K562 (cell line): ENCODE results near the gene PDGFC. TPM values are rescaled to one million over a fixed set of nuclear protein-coding genes. Genes with fewer than 3 reads are reported as not detected.

ENCODE experiments used
- ATAC-seq: fragments of 200-7000 bp; cut with Tn5 transposase; 3 replicates; pipeline ENCODE4 v1.9.1; 2020; ENCODE audit warnings: moderate library complexity
- BruUV-seq: library from RNA; stranded (reverse); fragments of 400-500 nt; replicated peaks from 2 replicates; lab custom pipeline; 2021; lab: Mats Ljungman, UMichigan
- CTCF ChIA-PET: fragments of 300-600 bp; formaldehyde crosslinking; extraction: SDS; loops from one replicate; lab custom pipeline; 2021; ENCODE audit warnings: low intra/inter-chr PET ratio; lab: Yijun Ruan, JAX
- POLR2A ChIA-PET: fragments of 300-600, 350-650 bp; sonication (Branson Sonifier 250); formaldehyde crosslinking; extraction: SDS; loops from one replicate; lab custom pipeline; 2021; ENCODE audit warnings: antibody characterized with exemption, inconsistent platforms; lab: Yijun Ruan, JAX
- DNase-seq, 4 experiments: peaks; one replicate each; pipeline versions ENCODE4 v3.0.0 to v3.0.0-alpha.2; 2011 to 2018; ENCODE audit warnings: low spot score in 3 of 4, mixed read lengths in 3 of 4; ENCODE audit errors: extremely low read depth in 1 of 4
- FAIRE-seq: peaks from 2 replicates; lab custom pipeline; 2011; peaks lifted over from hg19 to GRCh38; lab: Jason Lieb, UNC
- H2AFZ ChIP-seq: 2 replicates; pipeline ENCODE4 v1.6.0; 2011; ENCODE audit warnings: low read depth, low read length, control low read depth, inconsistent platforms
- H3K27ac ChIP-seq: fragments of 200-600 bp; 3 replicates; pipeline ENCODE4 v1.8.0; 2011; ENCODE audit warnings: low read depth, mild to moderate bottlenecking, control low read depth, inconsistent platforms, low read length, moderate library complexity, mixed read lengths; ENCODE audit errors: extremely low read depth
- H3K27me3 ChIP-seq, 2 experiments: fragments of 300-600 bp in 1 of 2; 2 replicates in 1 of 2; 3 replicates in 1 of 2; pipeline versions ENCODE4 v1.6.0 to v1.8.0; 2011; ENCODE audit warnings: inconsistent platforms in 2 of 2, low read length in 2 of 2, mild to moderate bottlenecking in 1 of 2, mixed read lengths in 1 of 2, moderate library complexity in 1 of 2; ENCODE audit not compliant: control insufficient read depth in 2 of 2, insufficient read depth in 2 of 2
- H3K36me3 ChIP-seq: fragments of 300-600 bp; 3 replicates; pipeline ENCODE4 v1.8.0; 2011; ENCODE audit warnings: mild to moderate bottlenecking, low read length, inconsistent platforms; ENCODE audit not compliant: control insufficient read depth, insufficient read depth
- H3K4me1 ChIP-seq, 2 experiments: fragments of 200-600 bp in 1 of 2; replicated peaks in 1 of 2; 2 replicates in 1 of 2; 3 replicates in 1 of 2; pipeline versions ENCODE4 v1.5.1 to v1.8.0; 2011; ENCODE audit warnings: inconsistent platforms in 2 of 2, low read length in 2 of 2, mild to moderate bottlenecking in 1 of 2, mixed read lengths in 1 of 2, moderate library complexity in 1 of 2; ENCODE audit not compliant: control insufficient read depth in 2 of 2, insufficient read depth in 2 of 2
- H3K4me2 ChIP-seq: 2 replicates; pipeline ENCODE4 v1.6.1; 2011; ENCODE audit warnings: low read length, control low read depth, inconsistent platforms, mixed read lengths; ENCODE audit not compliant: insufficient read depth
- H3K4me3 ChIP-seq: fragments of 200-600 bp; sonication (generic), shearing (Covaris generic); 2 replicates; pipeline ENCODE4 v1.5.1; 2016; ENCODE audit warnings: control low read depth, inconsistent platforms
- H3K79me2 ChIP-seq: fragments of 200-600 bp; 3 replicates; pipeline ENCODE4 v1.8.0; 2011; ENCODE audit warnings: low read length, inconsistent platforms; ENCODE audit not compliant: control insufficient read depth, insufficient read depth
- H3K9ac ChIP-seq, 2 experiments: 2 replicates each; pipeline versions ENCODE4 v1.6.0 to v1.6.1; 2011; ENCODE audit warnings: low read depth in 2 of 2, low read length in 2 of 2, control low read depth in 1 of 2, inconsistent platforms in 1 of 2, mild to moderate bottlenecking in 1 of 2, mixed read lengths in 1 of 2; ENCODE audit not compliant: insufficient read depth in 1 of 2
- H3K9me1 ChIP-seq: one replicate; pipeline ENCODE4 v1.6.0; 2011; ENCODE audit warnings: inconsistent platforms, mild to moderate bottlenecking, low read length, moderate library complexity; ENCODE audit not compliant: control insufficient read depth, insufficient read depth
- H3K9me3 ChIP-seq: replicated peaks from 2 replicates; pipeline ENCODE4 v1.5.1; 2011; ENCODE audit warnings: low read depth, low read length, inconsistent platforms; ENCODE audit not compliant: control insufficient read depth, insufficient read depth
- H4K20me1 ChIP-seq: replicated peaks from 2 replicates; pipeline ENCODE4 v1.6.1; 2011; ENCODE audit warnings: low read length, inconsistent platforms, mixed read lengths; ENCODE audit not compliant: control insufficient read depth, insufficient read depth
- CBFB ChIP-seq: sonication (generic); formaldehyde crosslinking; IDR thresholded peaks from 2 replicates; pipeline ENCODE4 v1.4.0; 2020; ENCODE audit warnings: mild to moderate bottlenecking, missing genetic modification reagents
- DACH1 ChIP-seq: fragments of 450-650 bp; IDR thresholded peaks from 2 replicates; pipeline ENCODE4 v1.6.1; 2018; ENCODE audit not compliant: partially characterized antibody
- TAF15 ChIP-seq: fragments of 200-400 bp; formaldehyde crosslinking; IDR thresholded peaks from 2 replicates; pipeline ENCODE4 v1.6.1; 2017; ENCODE audit warnings: mild to moderate bottlenecking, low read depth, low read length, moderate library complexity
- ZKSCAN3 ChIP-seq: fragments of 250-450 bp; sonication (Bioruptor Pico); IDR thresholded peaks from 2 replicates; pipeline ENCODE4 v1.4.0; 2020
- ZNF143 ChIP-seq: sonication (generic); formaldehyde crosslinking; IDR thresholded peaks from 2 replicates; pipeline ENCODE4 v1.9.0; 2022; ENCODE audit warnings: mild to moderate bottlenecking, missing genetic modification reagents
- ZNF23 ChIP-seq: fragments of 250-450 bp; sonication (Bioruptor Pico); IDR thresholded peaks from 2 replicates; pipeline ENCODE4 v1.4.0; 2020; ENCODE audit warnings: mild to moderate bottlenecking
- ZNF586 ChIP-seq: fragments of 450-650 bp; formaldehyde crosslinking; conservative IDR thresholded peaks from 2 replicates; pipeline ENCODE4 v1.4.0; 2020; ENCODE audit warnings: mild to moderate bottlenecking, moderate library complexity
- WGBS: fragments of 100-300 bp; shearing (Covaris generic); methylation state at CpG from one replicate; pipeline ENCODE4 v1.1.6; 2016; ENCODE audit warnings: low coverage, mixed read lengths; ENCODE audit not compliant: insufficient coverage; ENCODE audit errors: missing lambda C conversion rate; 5-methylcytosine and 5-hydroxymethylcytosine counted together
- in situ Hi-C: fragments of 300-500 bp; cut with MboI; formaldehyde crosslinking; loops from 4 replicates; pipeline ENCODE4 v1.15.0; 2018; ENCODE audit warnings: inconsistent platforms, mixed read lengths
- intact Hi-C: fragments of 100-400 bp; cut with micrococcal nuclease; formaldehyde crosslinking; loops from 2 replicates; pipeline ENCODE4 v1.14.2; 2022
- polyA plus RNA-seq, 8 experiments: library from polyadenylated mRNA; depleted of rRNA in 4 of 8; stranded (reverse) in 5 of 8; unstranded in 3 of 8; fragments of >200 nt; fragmentation: Nextera tagmentation in 2 of 8; fragmentation: Illumina TruSeq in 1 of 8; extraction: Ambion mirVana in 2 of 8; extraction: Trizol in 1 of 8; gene quantifications; 2 replicates each; pipeline versions ENCODE4 v1.2.1 to v1.2.3, GENCODE V29; 2011 to 2014; ENCODE audit warnings: inconsistent platforms in 1 of 8, missing spikeins in 1 of 8
- total RNA-seq, 7 experiments: library from RNA; depleted of rRNA in 6 of 7; stranded (reverse); fragments of >200 nt in 6 of 7; fragmentation: Illumina TruSeq in 2 of 7; extraction: Trizol in 2 of 7; gene quantifications; 2 replicates each; pipeline versions ENCODE4 v1.2.1 to v1.2.3, GENCODE V29; 2011 to 2021; ENCODE audit warnings: low replicate concordance in 1 of 7

PDGFC gene
- total and polyA plus RNA-seq, 9 of the 15 experiments (the other 6 are each of a cell fraction or from before 2014, with no cell fraction given): not detected

DNA sequence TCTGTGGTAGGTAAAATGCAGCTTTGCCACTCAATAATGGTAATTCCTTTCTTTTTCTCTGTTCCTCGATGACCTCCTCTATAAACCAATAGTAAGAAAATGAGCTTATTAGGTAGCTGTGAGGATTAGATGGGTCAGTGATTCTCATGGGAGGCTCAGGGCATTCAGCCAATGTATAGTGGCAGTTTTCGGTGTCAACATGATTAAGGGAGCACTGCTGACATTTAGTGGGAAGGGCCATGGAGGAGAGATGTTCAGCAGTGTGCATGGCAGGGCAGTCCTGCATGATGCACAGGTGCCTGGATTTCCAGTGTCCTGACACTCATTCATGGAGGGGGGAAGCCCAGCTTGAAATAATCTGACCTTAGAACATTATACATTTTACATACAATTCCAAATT lies 232.8 kb downstream of the PDGFC start:
- Histone ChIP-seq H3K4me2 (no peak overlapping the region), H2AFZ (no peak overlapping the region), H3K27me3 (no peaks in the 10 kb centered on the region), H3K9me3 (0 out of 2 replicates have a peak, but pooled peaks cover 3% of the 10 kb centered on the region), H3K4me3 (no peak overlapping the region), H3K79me2 (no peaks in the 10 kb centered on the region), H3K36me3 (no peaks in the 10 kb centered on the region), H3K9ac (no peak overlapping the region), H3K9me1 (no peaks in the 10 kb centered on the region), H4K20me1 (no peaks in the 10 kb centered on the region), H3K4me1 (no peaks in the 10 kb centered on the region), H3K27ac (no peak overlapping the region)
- WGBS: 13% methylated on average over 2 of the region's 2 CpGs
- BruUV-seq: no TSS peak
- intact Hi-C loops (no loop called here), in situ Hi-C loops (no loop called here)
- DNase-seq: no peak
- POLR2A ChIA-PET: no interaction called here
- no peak for FAIRE-seq
- CTCF ChIA-PET: no interaction called here
- no peak for ATAC-seq
- TF ChIP-seq ZNF586 (CRISPR knock-in tag): no peak
- no peak for TF ChIP-seq CBFB (CRISPR knock-in tag)
- TF ChIP-seq TAF15: no peak
- no peak for TF ChIP-seq DACH1
- TF ChIP-seq ZNF23: no peak
- TF ChIP-seq ZKSCAN3 (CRISPR knock-in tag): no peak
- no peak for TF ChIP-seq ZNF143 (CRISPR knock-in tag)
- TF ChIP-seq, all 486 proteins: peak for 0
